NCI-H2081 (cell line): Measurements from ENCODE around the gene CRHBP.
"Not testable (repeated sequence)": the region's sequence is repeated elsewhere in the genome, so short reads cannot be mapped to it uniquely, and the experiment has no call there.

Experiments
- DNase-seq, 2 experiments: peaks; one replicate each; lab custom pipeline; 2025; lab: John Stamatoyannopoulos, UW

The CRHBP gene, protein sequence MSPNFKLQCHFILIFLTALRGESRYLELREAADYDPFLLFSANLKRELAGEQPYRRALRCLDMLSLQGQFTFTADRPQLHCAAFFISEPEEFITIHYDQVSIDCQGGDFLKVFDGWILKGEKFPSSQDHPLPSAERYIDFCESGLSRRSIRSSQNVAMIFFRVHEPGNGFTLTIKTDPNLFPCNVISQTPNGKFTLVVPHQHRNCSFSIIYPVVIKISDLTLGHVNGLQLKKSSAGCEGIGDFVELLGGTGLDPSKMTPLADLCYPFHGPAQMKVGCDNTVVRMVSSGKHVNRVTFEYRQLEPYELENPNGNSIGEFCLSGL

DNA sequence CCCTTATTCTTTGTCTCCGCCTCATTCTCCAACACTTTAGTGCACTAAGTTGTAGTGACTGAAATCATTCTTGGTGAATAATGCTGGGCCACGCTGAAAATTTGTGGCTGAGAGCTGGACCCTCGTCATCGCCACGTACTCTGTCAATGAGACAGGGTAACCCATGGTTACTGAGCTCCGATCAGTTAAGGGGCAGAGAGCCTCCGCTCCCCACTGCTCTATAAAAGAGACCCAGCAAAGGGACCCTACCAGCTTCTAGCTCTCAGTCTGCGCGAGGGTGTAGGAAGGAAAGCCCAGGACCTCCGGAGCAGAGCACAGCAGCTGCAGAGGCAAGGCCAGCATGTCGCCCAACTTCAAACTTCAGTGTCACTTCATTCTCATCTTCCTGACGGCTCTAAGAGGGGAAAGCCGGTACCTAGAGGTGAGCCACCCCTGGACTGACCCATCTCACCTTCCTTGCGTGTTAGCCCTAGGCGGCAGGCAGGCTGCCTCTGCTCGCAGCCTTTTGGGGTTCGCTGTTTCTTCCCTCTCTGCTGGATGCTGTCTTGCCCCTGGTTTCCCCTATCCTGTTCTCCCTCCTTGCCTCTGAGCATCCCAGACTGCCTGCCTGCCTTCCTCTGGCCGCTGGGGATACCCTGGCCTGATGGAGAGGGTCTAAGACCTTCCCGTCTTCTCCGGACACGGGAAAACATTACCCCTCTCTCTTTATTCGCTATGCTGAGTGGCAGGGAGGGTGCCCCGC lies at the start of gene CRHBP:
TSS of gene CRHBP (plus strand) at position 251 of the 742 bp plus-strand sequence. CDS start at position 341, 90 bp downstream.
- DNase-seq: no peak

DNA sequence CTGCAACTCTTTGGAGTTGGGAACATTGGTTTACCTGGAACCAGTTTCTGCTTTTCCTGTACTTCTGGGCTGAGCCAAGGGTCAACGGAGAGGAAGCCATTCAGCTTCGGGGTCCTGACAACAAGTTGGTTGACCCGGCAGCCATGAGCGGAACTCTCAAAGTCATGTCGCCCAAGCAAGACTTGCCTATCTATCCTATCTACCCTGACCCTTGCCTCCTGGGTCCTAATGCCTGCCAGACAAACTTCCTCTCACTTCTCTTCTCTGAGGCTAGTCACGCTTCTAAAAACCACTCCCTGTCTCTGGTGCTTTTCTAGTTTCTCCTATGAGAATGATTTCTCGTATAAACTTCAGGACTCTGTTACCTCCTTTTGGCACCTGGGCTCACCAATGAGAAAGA lies 44.7 kb upstream of the CRHBP start:
- no peak for DNase-seq

GRCh38 chr5:76910344-76910933 lies 42.4 kb upstream of the CRHBP start:
- DNase-seq: not testable (repeated sequence)

DNA sequence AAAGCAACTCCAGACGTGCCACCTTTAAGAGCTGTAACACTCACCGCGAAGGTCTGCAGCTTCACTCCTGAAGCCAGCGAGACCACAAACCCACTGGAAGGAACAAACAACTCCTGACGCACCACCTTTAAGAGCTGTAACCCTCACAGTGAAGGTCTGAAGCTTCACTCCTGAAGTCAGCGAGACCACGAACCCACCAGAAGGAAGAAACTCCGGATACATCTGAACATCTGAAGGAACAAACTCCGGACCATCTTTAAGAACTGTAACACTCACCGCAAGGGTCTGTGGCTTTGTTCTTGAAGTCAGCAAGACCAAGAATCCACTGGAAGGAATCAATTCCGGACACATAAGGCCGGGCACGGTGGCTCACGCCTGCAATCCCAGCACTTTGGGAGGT lies 38.2 kb upstream of the CRHBP start:
- not testable (repeated sequence) for DNase-seq

GRCh38 chr5:76918539-76918938 lies 34.3 kb upstream of the CRHBP start:
- DNase-seq: no peak

- DNase-seq: no peak
These were observed 32.4 kb upstream of the CRHBP start for GRCh38 chr5:76920491-76920890.

GRCh38 chr5:76926329-76927105 lies 26.3 kb upstream of the CRHBP start:
- no peak for DNase-seq

- DNase-seq: no peak
These were observed 24.9 kb upstream of the CRHBP start for GRCh38 chr5:76927961-76928360.

GRCh38 chr5:76930083-76930482 lies 22.8 kb upstream of the CRHBP start:
- no peak for DNase-seq

GRCh38 chr5:76938177-76938576 lies 14.7 kb upstream of the CRHBP start:
- no peak for DNase-seq

DNA sequence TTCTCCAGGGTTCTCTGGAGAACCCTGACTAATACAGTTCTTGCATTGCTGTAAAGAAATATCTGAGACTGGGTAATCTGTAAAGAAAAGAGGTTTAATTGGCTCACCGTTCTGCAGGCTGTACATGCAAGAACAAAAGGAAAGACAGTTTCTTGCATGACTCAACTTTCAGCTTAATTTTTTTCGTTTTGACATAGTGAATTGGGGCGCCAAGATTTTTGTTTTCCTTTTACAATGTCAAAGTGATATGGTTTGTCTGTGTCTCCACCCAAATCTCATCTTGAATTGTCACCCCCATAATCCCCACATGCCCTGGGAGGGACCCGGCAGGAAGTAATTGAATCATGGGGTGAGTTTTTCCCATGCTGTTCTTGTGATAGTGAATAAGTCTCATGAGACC lies 11.8 kb upstream of the CRHBP start:
- no peak for DNase-seq

GRCh38 chr5:76941442-76941841 lies 11.4 kb upstream of the CRHBP start:
- DNase-seq: no peak

DNA sequence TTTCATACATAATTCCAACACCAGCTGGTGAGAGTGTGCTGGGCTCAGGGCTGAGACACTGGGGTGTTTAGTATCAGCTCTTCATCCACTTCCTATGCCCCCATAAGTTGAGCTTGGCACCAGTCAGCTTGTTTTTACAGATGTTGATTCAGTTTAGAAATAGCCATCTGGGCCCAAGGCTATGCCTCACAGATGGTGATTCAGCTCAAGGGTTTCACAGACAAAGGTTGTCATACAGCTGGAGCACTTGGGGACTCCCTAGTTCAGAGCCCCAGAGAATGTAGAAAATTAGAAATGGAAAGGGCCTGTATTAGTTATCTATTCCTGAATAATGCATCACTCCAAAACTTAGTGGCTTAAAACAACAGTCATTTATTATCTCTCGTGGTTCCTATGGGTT lies 10.3 kb upstream of the CRHBP start:
- no peak for DNase-seq

DNA sequence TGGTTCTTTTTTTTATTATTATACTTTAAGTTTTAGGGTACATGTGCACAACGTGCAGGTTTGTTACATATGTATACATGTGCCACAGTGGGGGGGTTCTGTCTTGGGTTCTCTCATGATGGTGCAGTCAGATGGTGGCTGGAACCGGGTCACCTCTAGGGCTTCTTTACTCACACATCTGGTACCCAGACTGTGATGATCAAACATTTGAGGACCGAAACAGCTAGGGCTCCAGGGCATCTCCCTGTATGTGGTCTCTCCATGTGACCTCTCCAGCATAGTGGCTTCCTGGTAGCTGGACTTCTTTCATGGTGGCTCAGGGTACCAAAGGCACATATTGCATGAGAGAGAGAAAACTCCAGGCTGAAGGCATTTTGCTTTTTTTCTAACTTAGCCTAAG lies 9.8 kb upstream of the CRHBP start:
- DNase-seq: no peak

GRCh38 chr5:76944638-76945037 lies 8.2 kb upstream of the CRHBP start:
- no peak for DNase-seq

DNA sequence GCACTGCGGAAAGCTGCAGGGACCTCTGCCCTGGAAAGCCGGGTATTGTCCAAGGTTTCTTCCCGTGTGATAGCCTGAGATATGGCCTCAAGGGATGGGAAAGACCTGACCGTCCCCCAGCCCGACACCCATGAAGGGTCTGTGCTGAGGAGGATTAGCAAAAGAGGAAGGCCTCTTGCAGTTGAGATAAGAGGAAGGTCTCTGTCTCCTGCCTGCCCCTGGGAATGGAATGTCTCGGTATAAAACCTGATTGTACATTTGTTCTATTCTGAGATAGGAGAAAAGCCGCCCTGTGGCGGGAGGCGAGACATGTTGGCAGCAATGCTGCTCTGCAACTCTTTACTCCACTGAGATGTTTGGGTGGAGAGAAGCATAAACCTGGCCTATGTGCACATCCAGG lies 7.6 kb upstream of the CRHBP start:
- not testable (repeated sequence) for DNase-seq

DNA sequence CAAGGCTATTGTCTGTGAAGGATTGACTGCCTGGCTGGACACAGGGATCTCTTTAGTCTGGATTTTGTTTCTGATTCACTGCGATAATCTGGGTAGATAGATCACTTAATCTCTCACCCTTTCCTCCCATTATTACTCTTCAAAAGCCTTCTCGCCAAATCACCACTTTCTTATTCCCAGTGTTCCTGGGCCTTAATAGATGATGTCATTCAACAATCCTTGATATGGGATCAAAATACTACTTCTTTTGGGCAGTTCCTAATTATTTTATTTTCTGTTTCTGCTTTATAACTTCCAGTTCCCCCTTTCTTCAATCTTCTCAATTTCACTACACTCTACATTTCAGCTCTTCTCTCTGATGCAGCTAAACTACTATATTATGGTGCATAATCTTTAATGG lies 6.8 kb upstream of the CRHBP start:
- DNase-seq: no peak

DNA sequence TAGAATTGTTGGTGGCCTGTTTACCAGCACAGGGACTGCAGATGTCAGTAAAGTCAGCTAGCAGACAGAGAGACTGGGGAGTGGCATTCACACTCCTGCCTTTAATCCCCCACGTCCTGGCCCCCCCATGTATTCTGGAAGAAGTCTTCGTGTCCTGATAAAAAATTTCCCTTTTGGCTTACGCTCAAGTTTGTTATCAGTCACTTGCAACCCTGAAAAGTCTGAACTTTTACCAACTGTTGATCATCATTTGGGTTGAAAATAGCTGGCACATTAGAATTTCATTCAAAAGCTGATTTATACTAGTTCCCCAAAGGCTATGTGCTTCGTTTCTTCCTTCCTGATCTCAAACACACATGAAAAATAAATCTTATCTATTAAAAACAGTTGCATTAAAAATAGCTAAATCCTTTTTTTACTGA lies 5.8 kb upstream of the CRHBP start:
- DNase-seq: no peak

DNA sequence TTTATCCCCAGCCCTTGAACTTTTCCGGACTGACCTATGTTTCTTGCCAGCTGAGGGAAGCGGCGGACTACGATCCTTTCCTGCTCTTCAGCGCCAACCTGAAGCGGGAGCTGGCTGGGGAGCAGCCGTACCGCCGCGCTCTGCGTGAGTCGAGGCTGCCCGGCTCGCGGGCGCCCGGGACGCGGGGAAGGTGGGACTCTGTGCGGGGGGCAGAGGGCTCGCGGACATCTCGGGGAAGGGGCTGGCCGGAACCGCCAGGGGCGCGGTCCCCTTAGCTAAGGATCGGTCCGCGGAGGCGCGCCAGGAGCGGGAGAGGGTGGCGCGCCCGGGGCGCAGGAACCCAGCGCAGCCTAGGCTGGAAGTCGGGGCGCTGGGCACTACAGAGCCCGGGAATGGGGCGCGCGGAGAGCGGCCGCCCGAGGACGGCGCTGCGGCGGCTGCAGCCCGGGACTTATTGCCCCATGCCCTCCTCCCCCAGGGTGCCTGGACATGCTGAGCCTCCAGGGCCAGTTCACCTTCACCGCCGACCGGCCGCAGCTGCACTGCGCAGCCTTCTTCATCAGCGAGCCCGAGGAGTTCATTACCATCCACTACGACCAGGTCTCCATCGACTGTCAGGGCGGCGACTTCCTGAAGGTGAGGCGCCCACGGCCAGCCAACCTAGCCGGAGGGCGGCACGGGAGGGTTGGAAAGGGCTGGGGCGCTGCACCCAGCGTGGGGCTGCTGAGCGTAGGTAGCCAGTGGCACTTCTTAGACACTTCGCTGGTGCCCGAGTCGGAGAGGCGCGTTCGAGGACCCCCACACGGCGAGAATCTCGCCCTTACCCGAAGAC lies 922 bp downstream of the CRHBP start:
- DNase-seq: no peak

- no peak for DNase-seq
These were observed 1.5 kb downstream of the CRHBP start for GRCh38 chr5:76954383-76954763.

DNA sequence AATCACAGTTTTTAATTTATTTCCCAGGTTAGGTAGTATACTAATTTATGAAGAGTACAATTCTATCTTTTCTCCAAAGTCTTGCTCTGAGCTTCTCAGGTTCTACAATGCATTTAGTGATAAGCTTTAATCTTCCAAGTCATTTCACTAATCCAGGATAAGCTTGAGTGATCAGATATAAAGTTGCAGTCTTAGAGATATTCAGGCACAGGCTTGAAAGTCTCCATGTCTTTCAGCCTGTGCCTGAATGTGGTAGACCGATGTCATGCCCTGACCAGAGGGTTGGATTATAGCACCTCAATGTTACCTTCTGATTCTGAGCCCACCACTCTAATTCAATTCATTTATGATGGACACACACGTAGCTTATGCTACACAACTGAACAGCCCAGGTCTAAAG lies 3.2 kb downstream of the CRHBP start:
- no peak for DNase-seq
